Left ventricle myocardium inferior (tissue), 1 donor: ENCODE data around the gene PRKCE. TPM values are rescaled to one million over a fixed set of nuclear protein-coding genes. Genes with fewer than 3 reads are reported as not detected.

Experiments used
- DNase-seq: peaks from one replicate; pipeline ENCODE4 v3.0.0-alpha.2; 2020
- H3K27ac ChIP-seq: fragments of 200-600 bp; replicated peaks from 2 replicates; pipeline ENCODE4 v1.8.0; 2021
- H3K27me3 ChIP-seq: fragments of 200-600 bp; 2 replicates; pipeline ENCODE4 v1.8.0; 2021; ENCODE audit warnings: low read depth
- H3K36me3 ChIP-seq: fragments of 200-600 bp; 2 replicates; pipeline ENCODE4 v1.8.0; 2021
- H3K4me1 ChIP-seq: fragments of 200-600 bp; 2 replicates; pipeline ENCODE4 v1.8.0; 2021
- H3K4me3 ChIP-seq: fragments of 200-600 bp; 2 replicates; pipeline ENCODE4 v1.8.0; 2021; ENCODE audit warnings: mild to moderate bottlenecking, moderate library complexity
- H3K9me3 ChIP-seq: fragments of 200-600 bp; replicated peaks from 2 replicates; pipeline ENCODE4 v1.8.0; 2021
- intact Hi-C: fragments of 100-400 bp; cut with micrococcal nuclease; formaldehyde crosslinking; loops from one replicate; pipeline ENCODE4 v1.11.0; 2022
- total RNA-seq: library from RNA; stranded (reverse); fragmentation: NEBNext Ultra II Directional; extraction: Animal tissue kit (Norgen Biotek cat#: 25700); gene quantifications from one replicate; pipeline ENCODE4 v1.2.1, GENCODE V29; 2021
- TF ChIP-seq, protein P1 (sequence below): fragments of 200-600 bp; IDR thresholded peaks from 2 replicates; pipeline ENCODE4 v1.8.0; 2021; ENCODE audit warnings: antibody characterized with exemption, mild to moderate bottlenecking, borderline replicate concordance
- donor health status: DM: no; HTN: yes; CAD: no; lungs with severe emphysema.

The PRKCE gene
- total RNA-seq, 1 donor from 2014 or later = 14.7 TPM

DNA sequence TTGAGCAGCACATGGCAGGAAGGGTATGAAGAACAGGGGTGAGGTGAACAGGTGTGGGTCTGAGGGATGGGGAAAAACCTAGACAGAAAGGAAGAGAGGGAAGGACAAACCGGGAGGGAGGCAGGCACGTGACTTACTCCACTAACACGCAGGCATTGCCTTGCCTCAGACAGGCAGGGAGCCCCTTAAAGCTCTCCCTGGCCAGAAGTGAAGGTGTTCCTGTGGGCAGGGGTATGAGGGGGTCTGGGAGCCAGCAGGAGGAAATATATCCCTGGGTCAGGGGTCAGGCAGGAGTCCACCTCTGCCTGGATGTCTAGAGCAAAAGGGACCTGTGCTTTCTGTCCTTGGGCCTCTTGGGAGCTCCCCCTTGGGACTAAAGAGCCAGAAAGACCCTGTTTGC lies 510.4 kb downstream of the PRKCE start:
- peaks cover 63% of the 10 kb centered on the region for H3K4me1 ChIP-seq
- no peak for DNase-seq
- H3K27ac ChIP-seq = peak overlapping the region; percentile 41
- TF ChIP-seq, protein P1, sequence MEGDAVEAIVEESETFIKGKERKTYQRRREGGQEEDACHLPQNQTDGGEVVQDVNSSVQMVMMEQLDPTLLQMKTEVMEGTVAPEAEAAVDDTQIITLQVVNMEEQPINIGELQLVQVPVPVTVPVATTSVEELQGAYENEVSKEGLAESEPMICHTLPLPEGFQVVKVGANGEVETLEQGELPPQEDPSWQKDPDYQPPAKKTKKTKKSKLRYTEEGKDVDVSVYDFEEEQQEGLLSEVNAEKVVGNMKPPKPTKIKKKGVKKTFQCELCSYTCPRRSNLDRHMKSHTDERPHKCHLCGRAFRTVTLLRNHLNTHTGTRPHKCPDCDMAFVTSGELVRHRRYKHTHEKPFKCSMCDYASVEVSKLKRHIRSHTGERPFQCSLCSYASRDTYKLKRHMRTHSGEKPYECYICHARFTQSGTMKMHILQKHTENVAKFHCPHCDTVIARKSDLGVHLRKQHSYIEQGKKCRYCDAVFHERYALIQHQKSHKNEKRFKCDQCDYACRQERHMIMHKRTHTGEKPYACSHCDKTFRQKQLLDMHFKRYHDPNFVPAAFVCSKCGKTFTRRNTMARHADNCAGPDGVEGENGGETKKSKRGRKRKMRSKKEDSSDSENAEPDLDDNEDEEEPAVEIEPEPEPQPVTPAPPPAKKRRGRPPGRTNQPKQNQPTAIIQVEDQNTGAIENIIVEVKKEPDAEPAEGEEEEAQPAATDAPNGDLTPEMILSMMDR = no peak
- H3K9me3 ChIP-seq = no peaks in the 10 kb centered on the region
- peaks cover 9% of the 10 kb centered on the region for H3K36me3 ChIP-seq
- intact Hi-C loops = no loop called here
- no peak overlapping the region for H3K4me3 ChIP-seq
- H3K27me3 ChIP-seq = no peaks in the 10 kb centered on the region

DNA sequence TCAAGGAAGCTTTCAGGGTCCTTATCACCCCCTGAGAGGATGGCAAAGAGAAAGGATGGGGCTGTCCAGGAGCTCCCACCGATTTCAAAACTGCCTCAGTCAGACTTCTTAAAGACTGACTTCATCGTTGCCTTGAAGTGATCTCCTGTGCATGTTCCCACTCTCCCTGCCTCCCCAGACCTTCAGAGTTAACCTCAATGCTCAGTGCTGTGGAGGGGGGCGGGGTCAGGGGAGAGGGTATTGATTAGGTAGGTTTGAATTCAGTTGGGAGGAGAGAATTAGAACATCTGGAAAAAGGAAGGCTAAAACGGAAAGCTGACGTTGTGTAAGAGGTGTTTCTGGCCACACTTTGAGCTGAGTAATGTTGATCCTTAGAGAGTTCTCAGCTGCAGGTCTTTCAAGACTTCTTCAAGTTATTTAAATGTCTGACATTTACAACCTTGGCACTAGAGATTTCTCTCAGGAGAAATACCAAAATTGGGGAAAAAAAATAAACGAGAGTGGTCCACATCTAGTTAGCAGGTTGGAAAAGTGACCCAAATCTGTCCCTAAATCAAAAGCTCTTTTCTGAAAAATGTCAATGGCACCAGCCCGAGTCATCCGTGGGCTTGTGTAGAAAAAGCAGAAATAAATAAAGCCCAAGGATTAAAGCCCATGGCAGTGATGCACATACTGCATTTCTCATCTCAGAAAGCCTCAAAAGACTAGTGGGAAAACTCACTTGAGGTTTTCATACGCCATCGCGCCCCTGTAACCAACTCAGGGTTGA lies 511.0 kb downstream of the PRKCE start:
- TF ChIP-seq, protein P1 = no peak
- Histone ChIP-seq H3K4me3 (no peak overlapping the region), H3K4me1 (peaks cover 57% of the 10 kb centered on the region), H3K27ac (peak overlapping the region; percentile 39), H3K27me3 (no peaks in the 10 kb centered on the region), H3K36me3 (peaks cover 9% of the 10 kb centered on the region), H3K9me3 (no peaks in the 10 kb centered on the region)
- intact Hi-C loops = no loop called here
- DNase-seq = no peak

DNA sequence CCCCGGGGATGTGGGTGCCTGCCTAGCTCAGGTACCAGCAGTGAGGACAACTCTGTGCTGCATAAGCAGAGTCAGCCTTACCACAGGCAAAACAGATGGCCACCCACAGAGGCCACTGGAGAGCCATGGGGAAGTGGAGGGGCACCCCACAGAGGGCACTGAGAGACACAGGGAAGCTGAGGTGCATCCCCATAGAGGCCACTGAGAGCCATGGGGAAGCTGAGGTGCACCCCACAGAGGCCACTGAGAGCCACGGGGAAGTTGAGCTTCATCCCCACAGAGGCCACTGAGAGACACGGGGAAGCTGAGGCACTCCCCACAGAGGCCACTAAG lies 511.6 kb downstream of the PRKCE start:
- Histone ChIP-seq H3K9me3 (no peaks in the 10 kb centered on the region), H3K27me3 (no peaks in the 10 kb centered on the region), H3K4me1 (peaks cover 51% of the 10 kb centered on the region), H3K4me3 (no peak overlapping the region), H3K36me3 (peaks cover 9% of the 10 kb centered on the region), H3K27ac (peak overlapping the region; percentile 39)
- intact Hi-C loops = no loop called here
- DNase-seq = no peak
- TF ChIP-seq, protein P1 = no peak

DNA sequence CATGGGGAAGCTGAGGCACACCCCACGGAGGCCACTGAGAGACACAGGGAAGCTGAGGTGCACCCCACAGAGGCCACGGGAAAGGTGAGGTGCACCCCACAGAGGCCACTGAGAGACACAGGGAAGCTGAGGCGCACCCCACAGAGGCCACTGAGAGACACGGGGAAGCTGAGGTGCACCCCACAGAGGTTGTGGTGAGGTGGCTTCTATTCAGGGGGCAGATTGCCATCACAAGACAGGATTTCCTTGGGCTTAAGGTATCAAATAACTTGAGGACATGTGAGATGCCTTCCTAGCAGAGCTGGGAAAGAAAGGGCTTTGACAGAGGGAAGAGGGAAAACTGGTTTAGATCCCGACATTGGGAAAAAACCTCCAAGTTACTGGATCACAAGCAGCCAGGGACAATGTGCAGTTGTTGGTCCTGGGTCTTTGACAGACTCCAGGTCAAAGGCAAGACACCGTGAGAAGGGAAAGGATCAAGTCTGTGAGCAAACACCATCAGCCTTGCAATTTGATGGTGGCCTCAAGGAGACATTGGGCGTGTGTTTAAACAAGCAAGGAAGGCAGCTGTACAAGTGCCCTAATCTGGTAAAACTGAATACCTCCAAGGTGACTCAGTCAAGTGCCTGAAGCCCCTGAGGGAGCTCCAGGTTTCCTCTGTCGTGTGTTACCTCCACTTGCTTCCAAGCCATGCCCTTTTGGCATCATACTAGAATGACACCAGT lies 512.5 kb downstream of the PRKCE start:
- no peak for DNase-seq
- TF ChIP-seq, protein P1 = no peak
- peaks cover 9% of the 10 kb centered on the region for H3K36me3 ChIP-seq
- no peak overlapping the region for H3K4me3 ChIP-seq
- H3K27me3 ChIP-seq = no peaks in the 10 kb centered on the region
- no peaks in the 10 kb centered on the region for H3K9me3 ChIP-seq
- intact Hi-C loops = no loop called here
- H3K4me1 ChIP-seq = peaks cover 46% of the 10 kb centered on the region
- H3K27ac ChIP-seq = peak overlapping the region; percentile 85

DNA sequence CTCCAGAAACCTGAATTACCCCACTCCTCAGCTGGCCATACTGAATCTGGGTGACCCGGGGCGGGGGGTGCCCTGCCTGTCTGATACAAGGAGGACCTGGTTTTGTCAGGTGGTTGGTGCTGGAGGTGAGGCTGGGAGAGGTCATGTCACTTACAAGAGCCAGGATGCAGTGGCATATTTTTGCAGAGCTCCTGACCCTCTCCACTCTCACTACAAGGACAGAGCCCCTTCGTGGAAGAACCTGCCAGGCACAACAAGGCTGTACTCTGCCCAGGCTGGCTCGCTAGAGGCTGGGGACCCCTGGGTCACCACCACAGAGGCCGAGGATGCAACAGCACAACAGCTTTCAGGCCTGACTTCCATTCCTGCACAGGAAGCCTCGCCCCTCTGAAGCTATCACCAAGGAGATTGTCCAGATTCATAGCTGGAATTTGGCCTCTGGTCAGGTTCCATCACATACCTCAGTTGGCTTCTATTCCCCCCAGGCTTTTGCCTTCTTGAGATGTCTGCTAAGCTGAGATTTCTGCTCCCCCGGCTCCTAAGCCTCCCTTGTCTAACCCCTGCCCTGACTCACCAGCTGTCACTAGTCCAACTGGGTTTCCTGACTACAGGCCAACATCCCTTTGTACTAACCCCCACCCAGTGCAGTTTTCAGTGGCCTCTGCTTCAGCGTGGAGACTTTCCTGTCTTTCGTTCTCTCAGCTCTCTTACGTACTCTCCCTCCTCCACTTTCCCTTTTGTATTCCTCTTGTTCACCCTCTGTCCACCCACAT lies 513.2 kb downstream of the PRKCE start:
- TF ChIP-seq, protein P1 = no peak
- no peaks in the 10 kb centered on the region for H3K27me3 ChIP-seq
- H3K4me1 ChIP-seq = peaks cover 46% of the 10 kb centered on the region
- peak overlapping the region; percentile 17 for H3K4me3 ChIP-seq
- peak overlapping the region; percentile 85 for H3K27ac ChIP-seq
- H3K36me3 ChIP-seq = peaks cover 6% of the 10 kb centered on the region
- DNase-seq = peak; percentile 79
- intact Hi-C loops = no loop called here
- H3K9me3 ChIP-seq = no peaks in the 10 kb centered on the region
